OCI-LY1 (cell line): Measurements from ENCODE around the gene CTNNA3.

Experiments used
- EZH2 ChIP-seq: fragments of 200-600 bp; sonication (generic), shearing (Covaris generic); IDR thresholded peaks from 2 replicates; pipeline ENCODE4 v1.8.0; 2017; ENCODE audit warnings: borderline replicate concordance, mixed run types, mild to moderate bottlenecking, antibody characterized with exemption, low read length, moderate library complexity, mixed read lengths
- TF ChIP-seq, protein P1 (sequence below): fragments of 200-600 bp; sonication (generic), shearing (Covaris generic); IDR thresholded peaks from 2 replicates; pipeline ENCODE4 v1.5.1; 2017; ENCODE audit warnings: mild to moderate bottlenecking, antibody characterized with exemption, low read length, moderate library complexity, mixed read lengths

- no peak for TF ChIP-seq EZH2
- TF ChIP-seq, protein P1, sequence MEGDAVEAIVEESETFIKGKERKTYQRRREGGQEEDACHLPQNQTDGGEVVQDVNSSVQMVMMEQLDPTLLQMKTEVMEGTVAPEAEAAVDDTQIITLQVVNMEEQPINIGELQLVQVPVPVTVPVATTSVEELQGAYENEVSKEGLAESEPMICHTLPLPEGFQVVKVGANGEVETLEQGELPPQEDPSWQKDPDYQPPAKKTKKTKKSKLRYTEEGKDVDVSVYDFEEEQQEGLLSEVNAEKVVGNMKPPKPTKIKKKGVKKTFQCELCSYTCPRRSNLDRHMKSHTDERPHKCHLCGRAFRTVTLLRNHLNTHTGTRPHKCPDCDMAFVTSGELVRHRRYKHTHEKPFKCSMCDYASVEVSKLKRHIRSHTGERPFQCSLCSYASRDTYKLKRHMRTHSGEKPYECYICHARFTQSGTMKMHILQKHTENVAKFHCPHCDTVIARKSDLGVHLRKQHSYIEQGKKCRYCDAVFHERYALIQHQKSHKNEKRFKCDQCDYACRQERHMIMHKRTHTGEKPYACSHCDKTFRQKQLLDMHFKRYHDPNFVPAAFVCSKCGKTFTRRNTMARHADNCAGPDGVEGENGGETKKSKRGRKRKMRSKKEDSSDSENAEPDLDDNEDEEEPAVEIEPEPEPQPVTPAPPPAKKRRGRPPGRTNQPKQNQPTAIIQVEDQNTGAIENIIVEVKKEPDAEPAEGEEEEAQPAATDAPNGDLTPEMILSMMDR = no peak
Measured at GRCh38 chr10:67452892-67453291, 243.1 kb downstream of the CTNNA3 start.
